HepG2 (cell line): ENCODE results near the gene SLC38A3. TPM values are rescaled to one million over a fixed set of nuclear protein-coding genes. Genes with fewer than 3 reads are reported as not detected.

ENCODE experiments used
- AGO2 ChIP-seq: fragments of 200-400 bp; formaldehyde crosslinking; optimal IDR thresholded peaks from 2 replicates; pipeline ENCODE3; 2017; ENCODE audit warnings: mild to moderate bottlenecking, low read depth, low read length, moderate library complexity
- CBFB ChIP-seq: sonication (generic); formaldehyde crosslinking; IDR thresholded peaks from 2 replicates; pipeline ENCODE4 v1.4.0; 2020; ENCODE audit warnings: missing genetic modification reagents
- ESRRA ChIP-seq: sonication (generic); formaldehyde crosslinking; IDR thresholded peaks from 2 replicates; pipeline ENCODE4 v1.5.1; 2020; ENCODE audit warnings: mild to moderate bottlenecking, low read depth, missing genetic modification reagents
- GABPB1 ChIP-seq: IDR thresholded peaks from 2 replicates; pipeline ENCODE4 v1.6.1; 2016; ENCODE audit warnings: mild to moderate bottlenecking, missing genetic modification reagents, moderate library complexity, missing compliant biosample characterization
- GATAD1 ChIP-seq: IDR thresholded peaks from 2 replicates; pipeline ENCODE4 v1.6.1; 2016; ENCODE audit warnings: missing genetic modification reagents, missing compliant biosample characterization
- GTF3A ChIP-seq: sonication (generic); formaldehyde crosslinking; conservative IDR thresholded peaks from 2 replicates; pipeline ENCODE4 v1.4.0; 2020; ENCODE audit warnings: mild to moderate bottlenecking, missing genetic modification reagents
- HIVEP1 ChIP-seq: sonication (generic); formaldehyde crosslinking; IDR thresholded peaks from 2 replicates; pipeline ENCODE4 v1.4.0; 2020; ENCODE audit warnings: mild to moderate bottlenecking, missing genetic modification reagents
- HNF1A ChIP-seq, 2 experiments: sonication (generic) in 1 of 2; formaldehyde crosslinking in 1 of 2; IDR thresholded peaks; 2 replicates each; pipeline versions ENCODE4 v1.4.0 to v1.6.1; 2016 to 2020; ENCODE audit warnings: borderline replicate concordance in 1 of 2, low read depth in 1 of 2, mild to moderate bottlenecking in 1 of 2, missing genetic modification reagents in 1 of 2
- IKZF4 ChIP-seq: sonication (generic); formaldehyde crosslinking; IDR thresholded peaks from 2 replicates; pipeline ENCODE4 v1.5.1; 2020; ENCODE audit warnings: borderline replicate concordance, mild to moderate bottlenecking, low read depth, missing genetic modification reagents; ENCODE audit errors: not compliant biosample characterization
- JUND ChIP-seq: sonication (generic); formaldehyde crosslinking; IDR thresholded peaks from 2 replicates; pipeline ENCODE4 v1.8.0; 2022; ENCODE audit warnings: mild to moderate bottlenecking, missing genetic modification reagents
- MED8 ChIP-seq: sonication (generic); formaldehyde crosslinking; IDR thresholded peaks from 2 replicates; pipeline ENCODE4 v1.8.1; 2023; ENCODE audit warnings: mild to moderate bottlenecking, missing genetic modification reagents; ENCODE audit not compliant: insufficient replicate concordance
- NCOA5 ChIP-seq: sonication (generic); formaldehyde crosslinking; IDR thresholded peaks from 2 replicates; pipeline ENCODE4 v1.4.0; 2020; ENCODE audit warnings: missing genetic modification reagents
- PATZ1 ChIP-seq: sonication (generic); formaldehyde crosslinking; IDR thresholded peaks from 2 replicates; pipeline ENCODE4 v1.4.0; 2020; ENCODE audit warnings: missing genetic modification reagents
- RFXANK ChIP-seq: IDR thresholded peaks from 2 replicates; pipeline ENCODE4 v1.6.1; 2016
- TGIF2 ChIP-seq: IDR thresholded peaks from 2 replicates; pipeline ENCODE4 v1.6.1; 2016; ENCODE audit warnings: control low read depth, missing compliant biosample characterization
- ZFP1 ChIP-seq: IDR thresholded peaks from 2 replicates; pipeline ENCODE4 v1.6.1; 2016
- ZNF143 ChIP-seq: sonication (generic); formaldehyde crosslinking; IDR thresholded peaks from 2 replicates; pipeline ENCODE4 v1.4.0; 2020; ENCODE audit warnings: missing genetic modification reagents
- ZNF274 ChIP-seq: sonication (generic); formaldehyde crosslinking; IDR thresholded peaks from 2 replicates; pipeline ENCODE4 v1.5.1; 2020; ENCODE audit warnings: mild to moderate bottlenecking, missing genetic modification reagents
- ZNF432 ChIP-seq: sonication (generic); formaldehyde crosslinking; IDR thresholded peaks from 2 replicates; pipeline ENCODE4 v1.5.0; 2020; ENCODE audit warnings: missing genetic modification reagents, mild to moderate bottlenecking, borderline replicate concordance
- ZNF484 ChIP-seq: sonication (generic); formaldehyde crosslinking; IDR thresholded peaks from 2 replicates; pipeline ENCODE4 v1.5.1; 2020; ENCODE audit warnings: mild to moderate bottlenecking, low read depth, missing genetic modification reagents, borderline replicate concordance
- ZNF674 ChIP-seq: sonication (generic); formaldehyde crosslinking; IDR thresholded peaks from 2 replicates; pipeline ENCODE4 v1.5.0; 2020; ENCODE audit warnings: low read depth, mild to moderate bottlenecking, missing genetic modification reagents
- ZNF7 ChIP-seq: IDR thresholded peaks from 2 replicates; pipeline ENCODE4 v1.6.1; 2016; ENCODE audit warnings: missing biosample characterization, missing genetic modification reagents
- ZNF709 ChIP-seq: sonication (generic); formaldehyde crosslinking; IDR thresholded peaks from 2 replicates; pipeline ENCODE4 v1.5.0; 2020; ENCODE audit warnings: mild to moderate bottlenecking, missing genetic modification reagents
- polyA plus RNA-seq, 8 experiments: library from polyadenylated mRNA; depleted of rRNA in 3 of 8; stranded (reverse) in 7 of 8; unstranded in 1 of 8; fragments of >200 nt; fragmentation: Illumina TruSeq in 4 of 8; extraction: Trizol in 4 of 8; gene quantifications; 2 replicates each; pipeline versions ENCODE4 v1.2.1 to v1.2.3, GENCODE V29; 2011 to 2016; ENCODE audit warnings: low read depth in 4 of 8, missing spikeins in 1 of 8, mixed read lengths in 1 of 8; ENCODE audit not compliant: insufficient read depth in 1 of 8
- total RNA-seq, 5 experiments: library from RNA; depleted of rRNA; stranded (reverse); fragments of >200 nt; fragmentation: Illumina TruSeq; extraction: Trizol; gene quantifications; 2 replicates each; pipeline ENCODE4 v1.2.3, GENCODE V29; 2016; ENCODE audit warnings: low read depth in 1 of 5
- TF ChIP-seq, protein P1 (sequence below): fragments of 450-650 bp; IDR thresholded peaks from 2 replicates; pipeline ENCODE4 v1.6.1; 2016

SLC38A3 gene
- total and polyA plus RNA-seq, 2 of the 13 experiments (the other 11 are each of a cell fraction or from before 2014, with no cell fraction given) = 29.8 to 164 TPM

DNA sequence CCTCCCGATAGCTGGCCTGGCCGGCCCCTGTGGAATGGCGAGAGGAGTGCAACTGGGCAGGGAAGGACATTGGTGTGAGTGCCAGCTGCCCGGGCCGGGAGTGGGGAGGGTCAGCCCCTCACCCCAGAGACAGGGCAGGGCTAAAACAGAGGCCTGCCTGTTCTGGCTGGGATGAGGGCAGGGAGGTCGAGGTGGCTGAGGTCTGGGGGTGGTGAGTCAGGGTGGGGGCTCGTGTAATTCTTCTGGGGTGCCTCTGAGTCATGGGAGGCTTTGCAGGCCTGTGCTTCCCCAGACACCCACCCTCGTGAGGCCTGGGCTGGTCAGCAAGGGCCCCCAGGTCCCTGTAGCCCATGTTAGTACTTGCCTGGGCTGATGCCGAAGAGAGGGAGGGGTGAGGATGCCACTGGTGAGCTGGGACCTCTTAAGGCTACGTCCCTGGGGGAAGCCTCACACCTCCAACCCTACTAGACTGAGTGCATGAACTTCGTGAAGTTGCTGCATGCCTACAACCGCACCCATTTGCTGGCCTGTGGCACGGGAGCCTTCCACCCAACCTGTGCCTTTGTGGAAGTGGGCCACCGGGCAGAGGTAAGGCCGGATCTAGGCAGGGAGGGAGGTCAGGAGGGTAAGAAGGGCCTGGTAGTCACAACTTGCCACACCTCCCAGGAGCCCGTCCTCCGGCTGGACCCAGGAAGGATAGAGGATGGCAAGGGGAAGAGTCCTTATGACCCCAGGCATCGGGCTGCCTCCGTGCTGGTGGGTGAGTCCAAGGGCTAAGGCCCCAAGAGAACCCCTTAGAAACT is 65.6 kb downstream of the SLC38A3 start (continued):
- peak; percentile 45; the same call in 1 of the 2 replicates for TF ChIP-seq PATZ1
- no peak for TF ChIP-seq ZNF274 (CRISPR knock-in tag)
- no peak for TF ChIP-seq ZFP1 (CRISPR knock-in tag)
- no peak for TF ChIP-seq GATAD1 (CRISPR knock-in tag)
- TF ChIP-seq HIVEP1 (CRISPR knock-in tag) = no peak
- no peak for TF ChIP-seq ZNF432
- TF ChIP-seq MED8 (CRISPR knock-in tag) = no peak
- TF ChIP-seq AGO2 = peak; percentile 76
- no peak for TF ChIP-seq TGIF2 (CRISPR knock-in tag)
- no peak for TF ChIP-seq NCOA5
- no peak for TF ChIP-seq ZNF674 (CRISPR knock-in tag)
- no peak for TF ChIP-seq GTF3A
- no peak for TF ChIP-seq IKZF4 (CRISPR knock-in tag)
- no peak for TF ChIP-seq ZNF143 (CRISPR knock-in tag)
- no peak for TF ChIP-seq ZNF709 (CRISPR knock-in tag)
- no peak for TF ChIP-seq ZNF7
- TF ChIP-seq ZNF484 (CRISPR knock-in tag) = no peak
- TF ChIP-seq RFXANK (CRISPR knock-in tag) = no peak
- TF ChIP-seq ESRRA (CRISPR knock-in tag) = no peak
- TF ChIP-seq CBFB = no peak
- TF ChIP-seq HNF1A (IDR thresholded peaks at IDR 0.05; ENCODE audit: low read depth) = no peak
- TF ChIP-seq HNF1A (CRISPR knock-in tag; IDR thresholded peaks at IDR 0.05; ENCODE audit: borderline replicate concordance) = no peak
- TF ChIP-seq JUND = no peak
- TF ChIP-seq, protein P1, sequence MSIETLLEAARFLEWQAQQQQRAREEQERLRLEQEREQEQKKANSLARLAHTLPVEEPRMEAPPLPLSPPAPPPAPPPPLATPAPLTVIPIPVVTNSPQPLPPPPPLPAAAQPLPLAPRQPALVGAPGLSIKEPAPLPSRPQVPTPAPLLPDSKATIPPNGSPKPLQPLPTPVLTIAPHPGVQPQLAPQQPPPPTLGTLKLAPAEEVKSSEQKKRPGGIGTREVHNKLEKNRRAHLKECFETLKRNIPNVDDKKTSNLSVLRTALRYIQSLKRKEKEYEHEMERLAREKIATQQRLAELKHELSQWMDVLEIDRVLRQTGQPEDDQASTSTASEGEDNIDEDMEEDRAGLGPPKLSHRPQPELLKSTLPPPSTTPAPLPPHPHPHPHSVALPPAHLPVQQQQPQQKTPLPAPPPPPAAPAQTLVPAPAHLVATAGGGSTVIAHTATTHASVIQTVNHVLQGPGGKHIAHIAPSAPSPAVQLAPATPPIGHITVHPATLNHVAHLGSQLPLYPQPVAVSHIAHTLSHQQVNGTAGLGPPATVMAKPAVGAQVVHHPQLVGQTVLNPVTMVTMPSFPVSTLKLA = no peak
- no peak; the same call in 1 of the 2 replicates for TF ChIP-seq GABPB1
